Endothelial cell of umbilical vein (primary cell): ENCODE measurements around the gene SMARCC1. TPM values are rescaled to one million over a fixed set of nuclear protein-coding genes. Genes with fewer than 3 reads are reported as not detected.

Source experiments
- BruUV-seq: library from RNA; stranded (reverse); fragments of 400-500 nt; replicated peaks from 2 replicates; lab custom pipeline; 2021; lab: Mats Ljungman, UMichigan
- CTCF ChIA-PET: fragments of 300-600, 350-600 bp; sonication (Branson Sonifier 250); formaldehyde crosslinking; loops from one replicate; lab custom pipeline; 2021; ENCODE audit warnings: antibody characterized with exemption, inconsistent platforms; lab: Charles Lee
- POLR2A ChIA-PET: fragments of 300-600, 350-600 bp; sonication (Branson Sonifier 250); formaldehyde crosslinking; loops from one replicate; lab custom pipeline; 2021; ENCODE audit warnings: antibody characterized with exemption, inconsistent platforms; lab: Charles Lee
- DNase-seq: peaks from one replicate; pipeline ENCODE4 v3.0.0-alpha.2; 2011; ENCODE audit warnings: low read depth, low spot score
- FAIRE-seq: peaks from 2 replicates; lab custom pipeline; 2011; peaks lifted over from hg19 to GRCh38; lab: Jason Lieb, UNC
- H2AFZ ChIP-seq: 2 replicates; pipeline ENCODE4 v1.6.0; 2012; ENCODE audit warnings: low read depth, low read length, control low read depth, inconsistent platforms
- H3K27ac ChIP-seq: 2 replicates; pipeline ENCODE4 v1.5.1; 2011; ENCODE audit warnings: low read depth, mild to moderate bottlenecking, control low read depth, low read length, moderate library complexity; ENCODE audit not compliant: insufficient read depth
- H3K27me3 ChIP-seq, 2 experiments: 2 replicates each; pipeline versions ENCODE4 v1.6.0 to v1.6.1; 2011; ENCODE audit warnings: low read length in 2 of 2, mixed read lengths in 1 of 2; ENCODE audit not compliant: control insufficient read depth in 2 of 2, insufficient read depth in 2 of 2
- H3K36me3 ChIP-seq, 2 experiments: 2 replicates in 1 of 2; 3 replicates in 1 of 2; pipeline ENCODE4 v1.5.1; 2011; ENCODE audit warnings: low read length in 2 of 2, mild to moderate bottlenecking in 1 of 2, moderate library complexity in 1 of 2; ENCODE audit not compliant: control insufficient read depth in 2 of 2, insufficient read depth in 2 of 2; ENCODE audit errors: extremely low read depth in 1 of 2
- H3K4me1 ChIP-seq: 3 replicates; pipeline ENCODE4 v1.5.1; 2011; ENCODE audit warnings: mild to moderate bottlenecking, low read length; ENCODE audit not compliant: control insufficient read depth, insufficient read depth; ENCODE audit errors: extremely low read depth
- H3K4me2 ChIP-seq: 2 replicates; pipeline ENCODE4 v1.6.1; 2011; ENCODE audit warnings: low read length, control low read depth, mixed read lengths; ENCODE audit not compliant: insufficient read depth
- H3K4me3 ChIP-seq, 3 experiments: fragments of 200-600 bp in 1 of 3; sonication (generic), shearing (Covaris generic) in 1 of 3; replicated peaks in 1 of 3; 2 replicates each; pipeline ENCODE4 v1.5.1; 2011 to 2016; ENCODE audit warnings: control low read depth in 3 of 3, low read length in 3 of 3, mild to moderate bottlenecking in 2 of 3, inconsistent platforms in 1 of 3, low read depth in 1 of 3, moderate library complexity in 1 of 3; ENCODE audit not compliant: insufficient read depth in 1 of 3
- H3K79me2 ChIP-seq: 2 replicates; pipeline ENCODE4 v1.6.0; 2012; ENCODE audit warnings: low read length, inconsistent platforms; ENCODE audit not compliant: control insufficient read depth, insufficient read depth
- H3K9ac ChIP-seq: replicated peaks from 2 replicates; pipeline ENCODE3; 2011; ENCODE audit warnings: low read length, control low read depth; ENCODE audit not compliant: insufficient read depth; ENCODE audit errors: extremely low read depth
- H3K9me1 ChIP-seq: replicated peaks from 3 replicates; pipeline ENCODE4 v1.6.0; 2011; ENCODE audit warnings: mild to moderate bottlenecking, low read length; ENCODE audit not compliant: control insufficient read depth, insufficient read depth; ENCODE audit errors: extremely low read depth
- H3K9me3 ChIP-seq: replicated peaks from 2 replicates; pipeline ENCODE4 v1.5.1; 2012; ENCODE audit warnings: low read length, inconsistent platforms; ENCODE audit not compliant: control insufficient read depth, insufficient read depth
- H4K20me1 ChIP-seq: replicated peaks from 2 replicates; pipeline ENCODE3; 2011; ENCODE audit warnings: mild to moderate bottlenecking, low read length; ENCODE audit not compliant: control insufficient read depth, insufficient read depth; ENCODE audit errors: extremely low read depth
- CTCF ChIP-seq, 2 donors: IDR thresholded peaks; 1 replicate in 1 of 2; 2 replicates in 1 of 2; pipeline ENCODE4 v1.5.1; 2011; ENCODE audit warnings: low read length in 2 of 2, mild to moderate bottlenecking in 2 of 2, moderate library complexity in 2 of 2, control low read depth in 1 of 2, inconsistent platforms in 1 of 2, low read depth in 1 of 2; ENCODE audit not compliant: insufficient read depth in 1 of 2; ENCODE audit errors: extremely low read depth in 1 of 2
- EZH2 ChIP-seq: IDR thresholded peaks from 2 replicates; pipeline ENCODE4 v1.6.1; 2012; ENCODE audit warnings: borderline replicate concordance, low read depth, mild to moderate bottlenecking, moderate library complexity, low read length, inconsistent platforms; ENCODE audit not compliant: severe bottlenecking
- FOS ChIP-seq: IDR thresholded peaks from 2 replicates; pipeline ENCODE4 v1.6.1; 2011; ENCODE audit warnings: mild to moderate bottlenecking, low read length, moderate library complexity, borderline replicate concordance; ENCODE audit not compliant: insufficient read depth
- GATA2 ChIP-seq: IDR thresholded peaks from 2 replicates; pipeline ENCODE4 v1.7.0; 2011; ENCODE audit warnings: low read depth, mild to moderate bottlenecking, moderate library complexity, mixed read lengths, low read length; ENCODE audit not compliant: insufficient read length, insufficient read depth
- JUN ChIP-seq: IDR thresholded peaks from 2 replicates; pipeline ENCODE4 v1.6.1; 2011; ENCODE audit warnings: borderline replicate concordance, low read depth; ENCODE audit not compliant: insufficient read length, insufficient read depth
- MYC ChIP-seq: IDR thresholded peaks from one replicate; pipeline ENCODE4 v1.6.1; 2011; ENCODE audit warnings: mild to moderate bottlenecking, low read depth, low read length
- POLR2A ChIP-seq: IDR thresholded peaks from 2 replicates; pipeline ENCODE4 v1.6.1; 2012; ENCODE audit warnings: low read depth, mild to moderate bottlenecking, control low read depth, low read length
- POLR2AphosphoS5 ChIP-seq: IDR thresholded peaks from 2 replicates; pipeline ENCODE4 v1.6.1; 2012; ENCODE audit warnings: low read depth, mild to moderate bottlenecking, control low read depth, low read length, moderate library complexity; ENCODE audit not compliant: insufficient read depth
- dilution Hi-C: fragments of 300-500 bp; cut with MboI; formaldehyde crosslinking; loops from one replicate; pipeline ENCODE4 v1.15.0; 2019; ENCODE audit warnings: low sequenced_read_pairs; ENCODE audit not compliant: extremely low pct_ligation_motif_present
- intact Hi-C: fragments of 100-400 bp; cut with micrococcal nuclease; formaldehyde crosslinking; loops from one replicate; pipeline ENCODE4 v1.10.0; 2022
- polyA plus RNA-seq, 4 experiments: library from polyadenylated mRNA; depleted of rRNA in 3 of 4; stranded (reverse) in 3 of 4; unstranded in 1 of 4; fragments of >200 nt; gene quantifications; 2 replicates each; pipeline versions ENCODE4 v1.2.1 to v1.2.3, GENCODE V29; 2011 to 2012; ENCODE audit warnings: missing spikeins in 1 of 4
- total RNA-seq: library from RNA; stranded (reverse); gene quantifications from 2 replicates; pipeline ENCODE4 v1.2.3, GENCODE V29; 2021
- TF ChIP-seq, protein P1 (sequence below): IDR thresholded peaks from 2 replicates; pipeline ENCODE4 v1.6.1; 2011; ENCODE audit not compliant: insufficient read depth, insufficient read length

The SMARCC1 gene
- total and polyA plus RNA-seq, 2 donors (not counting 3 experiments of a cell fraction or from before 2014, with no cell fraction given): 23.0 to 138 TPM

- Histone ChIP-seq H3K36me3 (peaks cover 0 to 7% of the 10 kb centered on the region in 2 experiments), H3K9me3 (no peaks in the 10 kb centered on the region), H4K20me1 (no peaks in the 10 kb centered on the region), H3K4me1 (peaks cover 2% of the 10 kb centered on the region), H3K27ac (no peak overlapping the region), H3K9me1 (no peaks in the 10 kb centered on the region), H2AFZ (no peak overlapping the region), H3K79me2 (no peaks in the 10 kb centered on the region), H3K4me2 (no peak overlapping the region), H3K9ac (no peak overlapping the region), H3K27me3 (peaks cover 14% of the 10 kb centered on the region in 2 experiments), H3K4me3 (no peak overlapping the region)
- CTCF ChIA-PET: no interaction called here
- FAIRE-seq (no peak), DNase-seq (no peak)
- intact Hi-C loops (no loop called here), dilution Hi-C loops (no loop called here)
- POLR2A ChIA-PET: no interaction called here
- TF ChIP-seq GATA2 (no peak), JUN (no peak), POLR2AphosphoS5 (no peak), EZH2 (no peak), MYC (no peak), FOS (no peak), POLR2A (no peak), CTCF (IDR thresholded peaks at IDR 0.05; ENCODE audit: extremely low read depth in 1 of 2, insufficient read depth in 1 of 2, low read depth in 1 of 2, low read length in 2 of 2) (no peak)
- TF ChIP-seq, protein P1, sequence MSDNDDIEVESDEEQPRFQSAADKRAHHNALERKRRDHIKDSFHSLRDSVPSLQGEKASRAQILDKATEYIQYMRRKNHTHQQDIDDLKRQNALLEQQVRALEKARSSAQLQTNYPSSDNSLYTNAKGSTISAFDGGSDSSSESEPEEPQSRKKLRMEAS: no peak
- no TSS peak for BruUV-seq
Measured at GRCh38 chr3:47581835-47582234, 199.9 kb downstream of the SMARCC1 start.
